HG03039 (cell line): Measurements from ENCODE around the gene NALCN.

Experiments used
- ATAC-seq: cut with Tn5 transposase; IDR thresholded peaks from one replicate; pipeline ENCODE4 v1.9.1; 2021; ENCODE audit warnings: mild to moderate bottlenecking, moderate library complexity; ENCODE audit not compliant: unreplicated experiment

Gene NALCN

DNA sequence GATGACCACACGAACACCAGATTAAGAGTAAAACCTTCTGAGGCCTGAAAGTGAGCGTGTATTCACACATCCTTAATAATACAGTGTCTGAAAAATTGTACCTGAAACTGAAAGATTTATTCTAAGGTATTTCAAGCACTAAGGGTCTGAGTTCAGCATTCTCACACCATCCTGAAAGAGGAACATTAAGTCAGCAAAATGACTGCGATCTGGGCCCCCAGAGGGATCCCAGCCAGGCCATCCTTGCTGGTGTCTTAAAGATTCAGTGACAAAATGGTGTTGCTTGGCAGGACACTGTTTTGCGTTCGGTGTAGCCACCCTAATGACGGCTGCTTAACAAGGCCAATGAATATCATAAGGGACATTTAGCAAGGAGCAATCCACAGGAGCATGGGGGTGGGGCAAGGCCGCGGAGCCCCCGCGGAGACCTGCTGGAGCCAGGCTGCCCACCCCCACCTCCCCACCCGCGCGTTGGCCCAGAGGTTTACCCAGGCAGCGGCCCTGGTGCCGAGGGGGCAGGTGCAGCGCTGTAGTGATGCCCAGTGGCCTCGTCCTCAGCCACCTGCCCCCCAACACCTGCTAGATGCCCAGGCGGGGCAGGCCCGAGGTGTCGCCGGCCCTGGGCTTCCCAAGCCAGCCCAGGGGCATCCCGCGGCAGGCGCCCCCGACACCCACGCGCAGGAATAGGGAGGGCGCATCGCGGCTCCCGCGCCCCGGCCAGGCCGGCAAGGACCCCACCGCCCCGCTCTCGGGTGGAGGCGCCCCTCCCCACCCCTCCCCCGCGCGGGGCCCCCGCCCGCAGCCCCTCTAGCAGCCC, 742 bp downstream of the NALCN start:
- ATAC-seq: no peak

DNA sequence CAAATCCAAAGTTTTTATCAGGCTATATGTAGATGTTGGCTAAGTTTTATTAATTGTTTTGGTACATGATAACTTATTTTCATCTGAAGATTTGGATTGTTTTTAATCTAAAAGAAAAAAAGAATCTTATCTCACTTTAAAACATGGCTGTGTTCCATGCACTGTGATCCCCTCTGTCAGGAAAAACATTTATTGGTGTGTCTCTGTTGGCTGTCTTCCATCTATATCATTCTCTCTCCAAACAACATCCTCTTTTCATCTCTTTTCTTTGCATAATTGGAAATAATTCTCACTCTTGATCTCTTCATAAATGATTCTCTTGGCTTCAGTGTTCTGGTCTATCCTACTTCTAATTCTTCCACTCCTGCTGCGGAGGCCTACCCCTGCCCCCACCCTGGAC, 4.2 kb downstream of the NALCN start:
- no peak for ATAC-seq

DNA sequence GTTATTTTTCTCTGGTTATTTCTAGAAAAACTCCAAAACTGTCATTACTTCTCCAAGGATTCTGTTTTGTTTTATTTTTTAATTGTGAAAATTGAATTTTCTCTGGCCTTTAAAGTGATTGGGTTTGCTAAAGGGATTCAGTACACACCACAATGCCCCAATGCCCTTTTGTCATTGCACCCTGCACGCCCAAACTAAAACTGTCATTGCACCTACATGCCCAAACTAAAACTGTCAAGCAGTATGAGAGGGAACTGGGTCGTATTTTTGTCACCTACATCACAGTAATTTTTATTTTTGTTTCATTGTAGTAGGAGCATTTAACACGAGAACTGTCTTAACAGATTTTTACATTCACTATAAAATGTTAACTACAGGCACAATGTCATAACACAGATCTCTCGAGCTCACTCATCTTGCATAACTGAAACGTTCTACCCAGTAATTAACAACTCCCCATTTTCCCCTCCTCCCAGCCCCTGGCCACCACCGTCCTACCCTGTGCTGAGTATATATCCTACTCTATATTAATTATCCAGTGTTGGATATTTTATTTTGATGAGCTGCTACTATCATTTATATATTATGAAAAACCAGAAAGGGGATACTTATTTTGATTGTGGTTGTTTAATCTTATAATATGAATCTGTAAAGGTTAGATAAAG, 7.2 kb downstream of the NALCN start:
- no peak for ATAC-seq

DNA sequence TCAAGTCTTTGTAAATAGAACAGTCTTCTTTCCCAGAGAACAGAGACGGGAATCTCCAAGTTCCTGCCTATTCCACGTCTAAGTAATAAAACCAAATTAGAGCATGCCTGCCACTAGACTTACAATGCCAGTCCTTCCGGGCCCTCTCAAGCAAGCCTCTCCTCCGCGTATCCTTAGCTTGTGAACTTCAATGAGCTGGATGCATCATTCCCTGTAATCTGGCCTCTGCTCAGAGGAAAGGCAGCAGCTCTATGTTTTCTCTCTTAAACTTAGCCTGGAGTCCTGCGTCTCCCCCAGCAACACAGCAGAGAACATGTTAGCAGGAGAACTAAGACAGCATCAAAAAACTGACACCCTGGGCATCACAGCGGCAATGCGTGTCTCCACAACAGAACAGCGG, 8.2 kb downstream of the NALCN start:
- ATAC-seq: no peak

DNA sequence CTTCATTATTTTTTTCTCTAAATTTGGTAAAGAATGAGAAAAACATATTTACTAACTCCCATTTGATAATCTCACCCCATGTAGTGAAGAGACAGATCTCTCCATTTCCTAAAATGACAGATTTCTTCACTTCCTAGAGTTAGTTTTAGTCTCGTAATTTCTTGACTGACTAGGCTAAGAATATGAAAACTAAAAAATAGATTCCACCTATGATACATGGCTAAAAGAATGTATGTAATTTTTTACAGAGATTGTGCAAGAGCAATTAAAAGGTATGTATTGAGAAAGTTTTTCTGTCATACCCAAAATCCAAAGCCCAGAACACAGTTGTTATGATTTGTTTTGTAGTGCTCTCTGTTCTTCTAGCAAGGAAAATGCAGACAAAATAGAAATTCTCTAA, 9.5 kb downstream of the NALCN start:
- ATAC-seq: no peak

DNA sequence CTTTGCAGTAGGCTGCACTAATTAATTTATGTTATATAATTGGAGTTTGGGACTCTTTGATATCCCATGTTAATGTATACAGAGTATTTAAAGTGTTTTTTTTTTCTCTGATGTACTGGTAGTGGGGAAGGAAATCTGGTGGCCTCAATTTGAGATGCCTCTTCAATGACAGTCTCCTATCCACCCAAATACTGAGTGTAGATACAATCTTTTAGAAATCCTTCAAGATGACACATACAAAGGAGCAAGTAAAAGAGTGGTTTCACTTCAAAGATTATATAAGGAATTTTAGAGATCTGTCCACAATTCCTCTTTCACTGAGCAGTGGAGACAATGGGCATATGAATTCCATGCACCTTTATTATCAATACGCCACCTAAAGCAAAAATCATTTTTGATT, 15.1 kb downstream of the NALCN start:
- no peak for ATAC-seq

DNA sequence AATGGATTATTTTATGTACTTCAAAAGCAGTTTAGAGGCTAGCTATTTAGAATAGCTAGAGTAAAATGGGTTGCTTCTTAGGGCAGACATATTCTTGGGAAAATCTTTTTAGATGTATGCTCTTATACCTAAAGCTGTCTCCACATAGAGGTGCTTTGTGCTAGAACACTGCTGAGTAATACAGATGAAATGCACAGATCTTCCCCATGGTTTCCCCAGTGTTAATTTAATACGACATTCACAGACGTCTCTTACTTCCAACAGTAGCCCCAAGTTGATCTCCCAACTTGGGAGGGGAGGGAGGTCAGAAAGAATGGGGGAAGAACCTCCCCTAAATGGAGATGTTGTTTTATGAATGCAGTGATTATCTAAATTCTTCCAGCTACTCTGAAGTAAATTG, 16.9 kb downstream of the NALCN start:
- no peak for ATAC-seq

DNA sequence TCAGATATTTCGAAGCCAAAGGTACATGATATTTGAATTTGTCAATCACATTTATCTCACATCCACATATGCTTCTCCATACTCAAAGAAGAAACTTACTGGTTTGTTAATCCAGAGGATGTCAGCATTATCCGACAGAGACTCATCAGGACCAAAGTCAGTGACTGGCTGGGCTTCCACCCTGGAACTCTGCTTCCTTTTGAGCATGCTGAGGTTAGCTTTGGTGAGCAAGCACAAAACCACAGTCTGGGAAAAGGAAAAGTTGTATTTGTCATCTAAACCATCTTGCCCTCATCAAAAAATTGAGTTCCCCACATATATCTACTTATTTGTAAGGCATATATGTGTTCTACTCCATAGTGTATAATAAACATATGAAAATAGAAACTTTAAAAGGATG, 17.4 kb downstream of the NALCN start:
- no peak for ATAC-seq

DNA sequence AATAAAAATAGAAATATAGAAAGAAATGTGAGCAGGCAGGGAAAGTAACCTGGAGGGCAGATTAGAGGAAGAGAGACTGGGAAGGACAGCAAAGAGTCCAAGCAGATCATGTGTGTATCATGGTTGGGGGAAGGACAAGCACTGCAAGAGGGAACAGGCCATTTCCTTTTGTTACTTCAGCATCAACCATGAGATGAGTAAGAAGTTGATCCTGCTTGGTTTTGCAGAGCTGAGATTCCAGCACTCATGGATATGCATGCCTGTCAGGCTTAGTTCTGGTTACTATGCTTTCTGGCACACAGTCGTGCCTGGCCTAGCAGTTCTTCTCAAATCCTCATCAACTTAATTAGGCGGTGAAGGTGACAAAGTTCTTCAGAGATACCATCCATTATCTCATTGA, 18.1 kb downstream of the NALCN start:
- no peak for ATAC-seq

DNA sequence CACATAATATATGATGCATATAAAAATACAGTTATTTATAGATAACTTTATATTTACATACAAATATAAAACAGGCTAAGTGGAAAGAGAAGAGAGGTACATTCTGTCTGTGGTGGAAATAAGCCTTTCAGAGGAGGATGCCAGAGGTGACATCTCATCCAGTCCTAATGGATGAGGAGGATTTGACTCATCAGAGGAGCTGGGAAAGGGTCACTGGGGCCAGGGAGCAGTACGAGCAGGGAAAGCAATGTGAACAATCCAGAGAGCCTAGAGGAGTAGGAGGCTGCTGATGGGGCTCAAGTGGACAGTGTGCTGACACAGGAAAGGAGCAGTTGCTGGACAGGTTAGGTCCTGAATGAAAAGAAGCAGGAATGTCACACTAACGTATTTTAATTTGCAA, 18.6 kb downstream of the NALCN start:
- no peak for ATAC-seq

DNA sequence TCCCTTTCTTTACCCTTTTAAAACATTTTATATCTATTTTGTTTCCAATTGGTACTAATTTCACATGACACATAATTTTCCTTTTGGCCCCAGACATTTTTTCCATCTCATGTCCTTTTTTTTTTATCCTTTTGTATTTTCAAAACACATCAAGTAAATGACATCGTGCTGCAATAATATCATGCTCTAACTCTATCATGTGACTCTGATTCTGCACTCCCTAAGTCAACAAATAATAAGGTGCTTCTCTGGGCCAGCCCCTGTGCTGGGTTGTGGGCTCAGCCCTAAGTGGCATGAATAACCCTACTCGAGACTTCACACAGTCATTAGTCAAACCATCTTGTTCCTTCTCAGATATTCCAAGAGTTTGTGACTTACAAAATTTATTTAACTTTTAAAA, 21.7 kb downstream of the NALCN start:
- ATAC-seq: no peak

DNA sequence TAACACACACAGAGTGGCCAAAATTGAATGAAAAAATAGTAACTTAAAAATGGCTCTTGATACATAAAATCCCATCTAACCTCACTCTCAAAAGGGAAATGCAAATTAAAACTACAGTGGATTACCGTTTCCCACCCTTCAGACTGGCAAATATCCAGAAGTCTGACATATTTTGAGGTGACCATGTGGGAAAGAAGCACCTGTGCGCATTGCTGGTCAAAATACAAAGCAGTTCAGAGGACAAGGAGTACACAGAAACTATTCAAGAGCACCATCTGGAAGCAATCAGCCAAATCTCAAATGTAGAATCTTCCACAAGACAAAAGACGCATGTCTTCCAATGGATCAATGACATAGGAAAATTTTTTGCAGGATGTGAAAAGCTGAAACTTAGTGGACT, 23.2 kb downstream of the NALCN start:
- ATAC-seq: no peak

DNA sequence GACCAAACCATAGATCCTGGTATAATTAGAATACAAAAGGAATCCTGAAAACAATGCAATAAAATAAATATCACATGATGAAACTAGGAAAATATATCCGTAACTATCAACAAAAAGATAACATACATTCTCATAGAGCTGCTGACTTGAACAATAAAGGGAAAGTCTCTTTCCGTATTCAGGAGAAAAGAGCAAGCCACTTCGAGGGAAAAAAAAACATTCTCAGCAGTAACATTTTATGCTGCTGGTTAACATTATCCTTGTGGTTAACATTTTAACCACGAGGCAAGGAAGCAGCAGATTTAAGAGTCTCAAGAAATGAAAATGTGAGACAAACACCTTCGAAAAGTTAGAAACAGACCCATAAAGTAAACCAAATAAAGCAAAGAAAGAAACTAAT, 25.8 kb downstream of the NALCN start:
- ATAC-seq: no peak

DNA sequence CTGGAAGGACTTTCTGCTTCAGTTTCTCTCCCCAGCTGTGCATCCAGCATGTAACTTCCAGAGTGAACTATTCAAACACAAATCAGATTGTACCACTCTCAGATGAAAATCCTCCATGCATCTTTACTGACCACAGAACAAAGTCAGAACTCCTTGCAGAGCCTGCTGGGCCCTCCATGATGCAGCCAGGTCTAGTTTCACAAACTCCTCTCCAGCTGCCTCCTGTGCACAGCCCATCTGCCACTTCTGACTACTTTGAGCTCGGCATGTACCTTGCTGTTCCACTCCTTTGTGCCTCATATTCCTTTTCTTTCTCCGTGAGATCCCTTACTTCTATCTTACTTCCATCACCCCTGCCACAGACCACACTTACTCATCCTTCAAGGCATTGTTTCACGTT, 31.4 kb downstream of the NALCN start:
- no peak for ATAC-seq

DNA sequence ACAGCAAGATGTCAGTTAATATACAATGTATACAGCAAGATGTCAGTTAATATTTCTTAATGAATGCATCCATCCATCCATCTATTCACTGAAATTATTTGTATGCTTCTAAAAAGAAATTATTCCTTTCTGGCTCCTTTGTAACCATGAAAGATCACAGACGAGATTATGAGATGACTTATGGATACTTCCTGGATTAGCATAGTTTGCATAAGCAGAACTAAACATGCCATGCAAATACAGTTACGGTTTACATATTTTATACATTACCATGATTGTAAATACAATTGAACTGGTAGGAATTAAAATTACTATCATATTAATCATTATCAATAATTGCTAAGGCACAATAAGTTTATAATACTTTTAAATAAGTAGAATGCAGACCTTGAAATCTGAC, 32.7 kb downstream of the NALCN start:
- no peak for ATAC-seq

DNA sequence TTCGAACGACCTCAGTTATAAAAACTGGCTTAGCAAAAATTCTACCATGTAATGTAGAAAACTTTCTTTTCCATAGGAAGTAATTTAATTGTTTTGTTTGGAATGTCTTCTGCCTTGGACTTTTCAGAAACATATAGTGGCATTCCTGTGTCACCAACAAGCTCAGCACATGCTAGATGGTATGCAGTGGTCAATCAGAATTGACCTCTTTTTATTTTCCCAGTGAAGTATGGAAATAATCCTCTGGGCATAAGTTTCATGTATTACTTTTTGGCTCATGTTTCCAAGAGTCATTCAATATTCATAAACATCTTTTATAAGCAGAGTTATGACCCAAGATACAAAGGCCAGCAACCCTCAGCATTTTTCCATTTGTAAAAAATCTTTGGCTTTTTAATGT, 33.6 kb downstream of the NALCN start:
- no peak for ATAC-seq

DNA sequence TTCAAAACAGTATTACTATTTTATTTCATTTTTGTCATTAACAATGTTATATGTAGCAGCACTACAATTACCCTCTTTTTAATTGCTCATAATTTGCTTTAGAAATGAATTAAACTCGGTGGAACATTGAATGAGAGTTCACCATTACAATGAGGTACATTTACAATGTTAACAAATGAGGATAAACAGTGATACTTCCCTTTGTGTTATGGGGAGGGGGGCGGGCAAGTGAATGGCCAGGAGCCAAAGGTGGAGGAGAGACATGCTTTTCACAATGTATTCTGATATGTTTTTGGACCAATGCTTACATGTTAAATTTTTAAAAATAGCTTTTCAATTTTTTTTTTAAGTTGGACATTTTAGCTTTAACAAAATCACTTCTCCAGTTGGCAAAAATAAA, 34.2 kb downstream of the NALCN start:
- ATAC-seq: no peak

DNA sequence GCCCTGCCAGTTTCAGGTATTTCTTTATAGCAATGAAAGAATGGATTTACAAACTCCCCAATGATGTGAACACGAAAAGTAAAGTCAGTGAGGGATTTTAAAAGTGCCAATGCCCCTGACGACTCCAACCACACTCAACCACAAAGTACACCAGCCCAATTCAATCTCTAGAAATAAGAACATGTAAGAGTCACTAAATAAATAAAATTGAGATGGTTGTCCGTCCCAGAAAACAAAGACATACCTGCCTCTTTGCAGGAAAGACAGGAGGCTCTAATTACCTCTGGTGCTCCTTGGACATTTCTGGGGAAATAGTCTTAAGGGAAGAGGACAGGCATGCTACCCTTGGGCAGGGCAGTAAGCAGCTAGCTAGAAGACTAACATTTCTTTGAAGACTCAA, 55.8 kb downstream of the NALCN start:
- no peak for ATAC-seq

DNA sequence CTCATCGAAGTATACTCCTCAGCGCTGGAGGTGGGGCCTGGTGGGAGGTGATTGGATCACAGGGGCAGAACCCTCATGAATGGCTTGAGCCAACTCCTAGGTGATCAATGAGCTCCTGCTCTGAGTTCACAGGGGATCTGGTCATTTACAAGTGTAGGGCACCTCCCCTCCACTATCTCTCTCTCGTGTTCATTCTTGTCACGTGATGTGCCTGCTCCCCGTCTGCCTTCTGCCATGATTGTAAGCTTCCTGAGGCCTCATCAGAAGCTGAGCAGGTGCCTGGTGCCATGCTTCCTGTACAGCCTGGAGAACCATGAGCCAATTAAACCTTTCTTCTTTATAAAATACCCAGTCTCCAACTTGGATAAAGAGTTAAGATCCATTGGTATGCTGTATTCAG, 61.4 kb downstream of the NALCN start:
- no peak for ATAC-seq

DNA sequence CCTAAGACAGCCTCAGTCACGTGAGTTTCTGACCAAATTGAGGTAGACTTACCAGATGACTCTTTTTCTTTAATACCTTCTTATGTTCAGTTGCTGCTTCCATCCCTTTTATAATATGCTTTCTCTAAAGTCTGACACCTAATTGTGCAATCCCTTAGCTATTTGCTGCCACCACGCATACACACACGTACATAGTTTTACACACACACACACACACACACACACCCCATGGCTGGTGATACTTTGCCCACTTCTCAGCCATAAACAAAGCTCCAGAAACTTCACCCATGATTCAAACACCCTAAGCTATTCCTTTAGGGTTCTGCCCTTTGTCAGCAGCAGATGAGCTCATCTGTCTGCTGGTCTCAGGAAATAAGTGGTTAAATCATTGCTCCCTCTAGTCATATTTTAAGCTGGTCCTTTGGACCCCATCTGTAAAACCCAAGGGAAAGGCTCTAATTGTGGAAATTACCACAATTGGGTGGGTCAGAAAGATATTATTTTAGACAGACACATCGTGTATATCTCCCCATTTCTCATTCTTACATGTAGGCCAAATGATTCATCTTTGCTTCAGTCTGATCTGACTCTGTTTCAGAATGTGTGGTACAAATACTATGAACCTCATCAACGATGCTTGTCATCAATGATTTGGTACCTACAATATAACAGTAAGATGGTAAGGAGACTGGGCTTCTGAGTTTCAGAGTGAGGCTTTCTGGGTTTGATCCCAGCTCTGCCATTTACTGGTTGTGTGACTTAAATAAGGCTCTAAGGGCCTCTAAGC, 69.2 kb downstream of the NALCN start:
- no peak for ATAC-seq

DNA sequence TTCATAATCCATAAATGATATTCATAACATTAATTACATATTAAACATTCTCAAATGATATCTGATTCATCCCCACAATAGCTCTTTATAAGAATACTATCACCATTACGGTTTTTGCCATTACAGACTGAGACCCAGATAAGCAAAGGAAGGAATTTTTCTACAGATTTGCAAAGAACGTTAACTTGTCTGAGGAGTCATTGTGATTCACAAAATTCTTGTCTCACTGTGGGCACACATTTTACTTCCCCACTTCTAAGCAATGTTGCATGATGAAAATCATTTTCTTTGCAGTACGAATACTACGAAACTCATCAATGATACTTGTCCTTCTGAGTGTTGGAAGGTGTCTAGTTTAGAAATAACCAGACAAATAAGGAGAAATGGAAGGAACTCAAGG, 70.1 kb downstream of the NALCN start:
- no peak for ATAC-seq
